HG03045 (cell line): ENCODE measurements around the gene PARN.
"Not testable (repeated sequence)": the region's sequence is repeated elsewhere in the genome, so short reads cannot be mapped to it uniquely, and the experiment has no call there.

Source experiments
- ATAC-seq: cut with Tn5 transposase; IDR thresholded peaks from one replicate; pipeline ENCODE4 v1.9.1; 2021; ENCODE audit warnings: mild to moderate bottlenecking, moderate library complexity; ENCODE audit not compliant: unreplicated experiment

PARN gene

GRCh38 chr16:14403001-14403389 is 227.1 kb downstream of the PARN start:
- ATAC-seq: not testable (repeated sequence)

- ATAC-seq: not testable (repeated sequence)
These were observed 227.7 kb downstream of the PARN start for GRCh38 chr16:14402114-14403000.

- ATAC-seq: not testable (repeated sequence)
These were observed 228.4 kb downstream of the PARN start for GRCh38 chr16:14401711-14402061.

- not testable (repeated sequence) for ATAC-seq
These were observed 228.9 kb downstream of the PARN start for GRCh38 chr16:14400978-14401710.

- no peak for ATAC-seq
These were observed 229.6 kb downstream of the PARN start for GRCh38 chr16:14400285-14400977.

- ATAC-seq: peak; percentile 47
These were observed 230.4 kb downstream of the PARN start for GRCh38 chr16:14399378-14400284.

GRCh38 chr16:14398014-14398717 is 231.9 kb downstream of the PARN start:
- ATAC-seq: no peak

- ATAC-seq: not testable (repeated sequence)
These were observed 234.3 kb downstream of the PARN start for GRCh38 chr16:14395710-14396304.

GRCh38 chr16:14394834-14395233 is 235.2 kb downstream of the PARN start:
- ATAC-seq: no peak

GRCh38 chr16:14392960-14393359 is 237.1 kb downstream of the PARN start:
- ATAC-seq: no peak

GRCh38 chr16:14389359-14389758 is 240.7 kb downstream of the PARN start:
- ATAC-seq: no peak

GRCh38 chr16:14388243-14388642 is 241.8 kb downstream of the PARN start:
- no peak for ATAC-seq

GRCh38 chr16:14386115-14386514 is 243.9 kb downstream of the PARN start:
- ATAC-seq: no peak
